ENCODE measurements around the gene DNASE1L2.

The DNASE1L2 gene

GRCh38 chr16:2270588-2271470 lies 34.6 kb downstream of the DNASE1L2 start:
- DNase-seq (ENCODE audit: low read depth): no peak

GRCh38 chr16:2271848-2272461 lies 35.7 kb downstream of the DNASE1L2 start:
- DNase-seq (ENCODE audit: low read depth): no peak

- DNase-seq (ENCODE audit: low read depth): no peak
Measured at GRCh38 chr16:2273484-2273883, 37.2 kb downstream of the DNASE1L2 start.

GRCh38 chr16:2273931-2274330 lies 37.7 kb downstream of the DNASE1L2 start:
- DNase-seq (ENCODE audit: low read depth): no peak

GRCh38 chr16:2275476-2276367 lies 39.5 kb downstream of the DNASE1L2 start:
- no peak for DNase-seq (ENCODE audit: low read depth)

GRCh38 chr16:2276368-2277195 lies 40.3 kb downstream of the DNASE1L2 start:
- no peak for DNase-seq (ENCODE audit: low read depth)

GRCh38 chr16:2277466-2278271 lies 41.4 kb downstream of the DNASE1L2 start:
- no peak for DNase-seq (ENCODE audit: low read depth)

- no peak for DNase-seq (ENCODE audit: low read depth)
Measured at GRCh38 chr16:2278272-2278608, 42.0 kb downstream of the DNASE1L2 start.

- DNase-seq (ENCODE audit: low read depth): no peak
Measured at GRCh38 chr16:2278956-2279800, 42.9 kb downstream of the DNASE1L2 start.

- DNase-seq (ENCODE audit: low read depth): no peak
Measured at GRCh38 chr16:2280461-2280860, 44.2 kb downstream of the DNASE1L2 start.

- no peak for DNase-seq (ENCODE audit: low read depth)
Measured at GRCh38 chr16:2280981-2281542, 44.8 kb downstream of the DNASE1L2 start.

- no peak for DNase-seq (ENCODE audit: low read depth)
Measured at GRCh38 chr16:2282262-2282661, 46.0 kb downstream of the DNASE1L2 start.

GRCh38 chr16:2282866-2283555 lies 46.8 kb downstream of the DNASE1L2 start:
- DNase-seq (ENCODE audit: low read depth): no peak

- DNase-seq (ENCODE audit: low read depth): no peak
Measured at GRCh38 chr16:2284001-2284770, 47.9 kb downstream of the DNASE1L2 start.

GRCh38 chr16:2284797-2285576 lies 48.7 kb downstream of the DNASE1L2 start:
- no peak for DNase-seq (ENCODE audit: low read depth)

GRCh38 chr16:2285731-2286191 lies 49.5 kb downstream of the DNASE1L2 start:
- DNase-seq (ENCODE audit: low read depth): no peak

- no peak for DNase-seq (ENCODE audit: low read depth)
Measured at GRCh38 chr16:2286550-2286949, 50.3 kb downstream of the DNASE1L2 start.

Data from stromal cell of bone marrow (primary cell).